Esophagus squamous epithelium (tissue), 5 donors: Measurements from ENCODE around the gene FLT4. TPM values are rescaled to one million over a fixed set of nuclear protein-coding genes. Genes with fewer than 3 reads are reported as not detected.

Experiments
- DNase-seq: peaks from one replicate; lab custom pipeline; 2025; lab: John Stamatoyannopoulos, UW
- H3K27ac ChIP-seq, 4 donors: fragments of 200-600 bp; sonication (generic); one replicate each; pipeline ENCODE4 v1.5.1; 2016 to 2019; ENCODE audit warnings: mild to moderate bottlenecking in 1 of 4
- H3K27me3 ChIP-seq, 4 donors: fragments of 200-600 bp; sonication (generic); 1 replicate in 3 of 4; 2 replicates in 1 of 4; pipeline versions ENCODE4 v1.5.1 to v1.6.0; 2017 to 2021; ENCODE audit warnings: antibody characterized with exemption in 1 of 4
- H3K36me3 ChIP-seq, 3 donors: fragments of 200-600 bp; sonication (generic); one replicate each; pipeline ENCODE4 v1.5.1; 2016 to 2019
- H3K4me1 ChIP-seq, 3 donors: fragments of 200-600 bp; sonication (generic); one replicate each; pipeline ENCODE4 v1.5.1; 2017 to 2019
- H3K4me3 ChIP-seq, 4 donors: fragments of 200-600 bp; sonication (generic); 1 replicate in 3 of 4; 2 replicates in 1 of 4; pipeline ENCODE4 v1.5.1; 2016 to 2019; ENCODE audit warnings: mild to moderate bottlenecking in 2 of 4, moderate library complexity in 1 of 4
- H3K9me3 ChIP-seq, 3 donors: fragments of 200-600 bp; sonication (generic); one replicate each; pipeline ENCODE4 v1.5.1; 2016 to 2019
- CTCF ChIP-seq, 6 experiments: fragments of 450-650 bp in 4 of 6; fragments of 200-600 bp in 2 of 6; sonication (generic) in 2 of 6; IDR thresholded peaks; one replicate each; pipeline ENCODE4 v1.5.1; 2016 to 2019; ENCODE audit warnings: antibody characterized with exemption in 6 of 6, mild to moderate bottlenecking in 4 of 6, moderate library complexity in 4 of 6
- POLR2A ChIP-seq, 4 donors: fragments of 450-650 bp; IDR thresholded peaks; one replicate each; pipeline ENCODE4 v1.6.1; 2017; ENCODE audit warnings: antibody characterized with exemption in 4 of 4, mild to moderate bottlenecking in 4 of 4, moderate library complexity in 3 of 4
- WGBS, 2 donors: methylation state at CpG; one replicate each; pipeline ENCODE4 v1.1.5; 2018; 5-methylcytosine and 5-hydroxymethylcytosine counted together
- intact Hi-C: fragments of 100-400 bp; cut with DNase I; formaldehyde crosslinking; loops from one replicate; pipeline ENCODE4 v1.15.0; 2022
- total RNA-seq, 4 donors: library from RNA; depleted of rRNA; stranded (reverse); fragments of >200 nt; gene quantifications; one replicate each; pipeline ENCODE4 v1.1.0, GENCODE V29; 2016
- donor health status: DM: yes; HTN: yes; CAD: no.

The FLT4 gene
- total RNA-seq, 4 donors from 2014 or later: 0.97 to 13.5 (median 4.2) TPM

- peaks cover 6 to 51% (median 14%) of the 10 kb centered on the region in 4 donors for H3K27me3 ChIP-seq
- H3K36me3 ChIP-seq: no peaks in the 10 kb centered on the region
- H3K9me3 ChIP-seq: no peaks in the 10 kb centered on the region
- peaks cover 15 to 23% (median 21%) of the 10 kb centered on the region in 3 donors for H3K4me1 ChIP-seq
- TF ChIP-seq POLR2A (IDR thresholded peaks at IDR 0.05) (no peak), CTCF (IDR thresholded peaks at IDR 0.05) (no peak)
- intact Hi-C loops: no loop called here
- WGBS, 2 donors: 33 to 70% methylated on average over 2 to 15 of the region's 17 CpGs
- no peak overlapping the region for H3K4me3 ChIP-seq
- H3K27ac ChIP-seq: no peak overlapping the region
- no peak for DNase-seq
Observed at GRCh38 chr5:180594311-180595045, 54.9 kb downstream of the FLT4 start.

- TF ChIP-seq POLR2A (IDR thresholded peaks at IDR 0.05): no peak
- no peak for TF ChIP-seq CTCF (IDR thresholded peaks at IDR 0.05)
- H3K27me3 ChIP-seq: peaks cover 6 to 60% (median 14%) of the 10 kb centered on the region in 4 donors
- no peak overlapping the region for H3K4me3 ChIP-seq
- H3K4me1 ChIP-seq: peaks cover 15 to 23% (median 21%) of the 10 kb centered on the region in 3 donors
- H3K9me3 ChIP-seq: no peaks in the 10 kb centered on the region
- H3K27ac ChIP-seq: no peak overlapping the region
- H3K36me3 ChIP-seq: no peaks in the 10 kb centered on the region
- DNase-seq: no peak
- intact Hi-C loops: no loop called here
- WGBS, 2 donors: 72 to 76% methylated on average over 6 to 16 of the region's 19 CpGs
Observed at GRCh38 chr5:180593446-180594206, 55.8 kb downstream of the FLT4 start.

- Histone ChIP-seq H3K36me3 (no peaks in the 10 kb centered on the region), H3K9me3 (no peaks in the 10 kb centered on the region), H3K27ac (no peak overlapping the region), H3K27me3 (peaks cover 6 to 65% (median 14%) of the 10 kb centered on the region in 4 donors), H3K4me3 (no peak overlapping the region), H3K4me1 (peaks cover 15 to 23% (median 21%) of the 10 kb centered on the region in 3 donors)
- no peak for DNase-seq
- TF ChIP-seq CTCF (IDR thresholded peaks at IDR 0.05) (no peak), POLR2A (IDR thresholded peaks at IDR 0.05) (no peak)
- intact Hi-C loops: no loop called here
- WGBS, 2 donors: 65 to 74% methylated on average over 10 of the region's 10 CpGs
Observed at GRCh38 chr5:180592176-180592575, 57.2 kb downstream of the FLT4 start.

- no CpG with 5 or more reads among the region's 60 CpGs for WGBS, 2 donors
- intact Hi-C loops: no loop called here
- DNase-seq: no peak
- H3K27ac ChIP-seq: no peak within 1 kb of the TSS
- no peaks in the 10 kb centered on the region for H3K36me3 ChIP-seq
- peak within 1 kb of the TSS in 3 of 4 donors; percentile 14 to 53 (median 28) for H3K4me3 ChIP-seq
- H3K27me3 ChIP-seq: peaks cover 6 to 67% (median 14%) of the 10 kb centered on the region in 4 donors
- no peak for TF ChIP-seq POLR2A (IDR thresholded peaks at IDR 0.05)
- no peak for TF ChIP-seq CTCF (IDR thresholded peaks at IDR 0.05)
- no peaks in the 10 kb centered on the region for H3K9me3 ChIP-seq
- H3K4me1 ChIP-seq: peaks cover 15 to 23% (median 21%) of the 10 kb centered on the region in 3 donors
Observed at GRCh38 chr5:180591311-180591887, 58.0 kb downstream of the FLT4 start, which contains the start of gene SCGB3A1. Gene SCGB3A1, minus strand, starts transcription at chr5:180591499. Its CDS starts 37 bp downstream, at chr5:180591462.
